Cardiac muscle cell (in vitro differentiated cells and primary cell): ENCODE data around the gene NCOR2. TPM values are rescaled to one million over a fixed set of nuclear protein-coding genes. Genes with fewer than 3 reads are reported as not detected.

Source experiments
- DNase-seq, 2 donors: peaks; one replicate each; pipeline versions ENCODE4 v3.0.0 to v3.0.0-alpha.2; 2010 to 2017; ENCODE audit warnings: low read depth in 1 of 2, low spot score in 1 of 2
- H3K27ac ChIP-seq: fragments of 200-600 bp; sonication (generic); 2 replicates; pipeline ENCODE4 v1.5.1; 2016
- H3K27me3 ChIP-seq: fragments of 200-600 bp; sonication (generic); 2 replicates; pipeline ENCODE4 v1.6.0; 2016; ENCODE audit warnings: control low read depth
- H3K36me3 ChIP-seq: fragments of 200-600 bp; sonication (generic); 2 replicates; pipeline ENCODE4 v1.5.1; 2016; ENCODE audit warnings: control low read depth
- H3K4me1 ChIP-seq: fragments of 200-600 bp; sonication (generic); 2 replicates; pipeline ENCODE4 v1.8.1; 2017; ENCODE audit warnings: low read depth, mild to moderate bottlenecking, mixed run types
- H3K4me3 ChIP-seq: fragments of 200-600 bp; sonication (generic); 2 replicates; pipeline ENCODE4 v1.5.1; 2016; ENCODE audit warnings: mild to moderate bottlenecking
- H3K9me3 ChIP-seq: fragments of 200-600 bp; sonication (generic); 2 replicates; pipeline ENCODE4 v1.5.1; 2017; ENCODE audit warnings: low read depth, mild to moderate bottlenecking, control low read depth
- CTCF ChIP-seq: IDR thresholded peaks from 2 replicates; pipeline ENCODE4 v1.5.1; 2012; ENCODE audit warnings: low read depth, mild to moderate bottlenecking, low read length
- polyA plus RNA-seq: library from polyadenylated mRNA; unstranded; fragments of >200 nt; fragmentation: Nextera tagmentation; extraction: Ambion mirVana; gene quantifications from 2 replicates; pipeline ENCODE4 v1.2.1, GENCODE V29; 2016
- total RNA-seq: library from RNA; depleted of rRNA; stranded (reverse); fragments of >200 nt; gene quantifications from 2 replicates; pipeline ENCODE4 v1.2.3, GENCODE V29; 2016

Gene NCOR2
- total and polyA plus RNA-seq, 2 experiments from 2014 or later: 98.5 to 113 TPM

GRCh38 chr12:124559182-124560017 is 8.0 kb downstream of the NCOR2 start:
- Histone ChIP-seq H3K27me3 (no peaks in the 10 kb centered on the region), H3K4me3 (no peak overlapping the region), H3K27ac (peak overlapping the region; percentile 84), H3K36me3 (no peaks in the 10 kb centered on the region), H3K9me3 (no peaks in the 10 kb centered on the region), H3K4me1 (peaks cover 48% of the 10 kb centered on the region)
- DNase-seq: no peak
- TF ChIP-seq CTCF: no peak

- peak overlapping the region; percentile 84 for H3K27ac ChIP-seq
- no peak for DNase-seq
- no peak for TF ChIP-seq CTCF
Measured at GRCh38 chr12:124558313-124558712, 9.1 kb downstream of the NCOR2 start.

GRCh38 chr12:124557518-124558223 is 9.7 kb downstream of the NCOR2 start:
- Histone ChIP-seq H3K4me1 (peaks cover 44% of the 10 kb centered on the region), H3K27ac (peak overlapping the region; percentile 84), H3K4me3 (no peak overlapping the region), H3K27me3 (no peaks in the 10 kb centered on the region), H3K9me3 (no peaks in the 10 kb centered on the region), H3K36me3 (no peaks in the 10 kb centered on the region)
- DNase-seq: peak in 1 of 2 donors; percentile 45
- no peak for TF ChIP-seq CTCF

More at GRCh38 chr12:124558313-124558712, 9.1 kb downstream of the NCOR2 start:
- Histone ChIP-seq H3K9me3 (no peaks in the 10 kb centered on the region), H3K4me3 (no peak overlapping the region), H3K36me3 (no peaks in the 10 kb centered on the region), H3K27me3 (no peaks in the 10 kb centered on the region), H3K4me1 (peaks cover 49% of the 10 kb centered on the region)

GRCh38 chr12:124556896-124557501 is 10.4 kb downstream of the NCOR2 start:
- Histone ChIP-seq H3K27ac (peak overlapping the region; percentile 84), H3K36me3 (no peaks in the 10 kb centered on the region), H3K27me3 (no peaks in the 10 kb centered on the region), H3K9me3 (no peaks in the 10 kb centered on the region), H3K4me3 (no peak overlapping the region), H3K4me1 (peaks cover 44% of the 10 kb centered on the region)
- TF ChIP-seq CTCF: no peak
- DNase-seq: no peak

- H3K4me3 ChIP-seq: no peak overlapping the region
- TF ChIP-seq CTCF: no peak
- H3K9me3 ChIP-seq: no peaks in the 10 kb centered on the region
- no peak overlapping the region for H3K27ac ChIP-seq
- H3K36me3 ChIP-seq: no peaks in the 10 kb centered on the region
- no peak for DNase-seq
- no peaks in the 10 kb centered on the region for H3K27me3 ChIP-seq
- H3K4me1 ChIP-seq: peaks cover 48% of the 10 kb centered on the region
Measured at GRCh38 chr12:124556074-124556466, 11.3 kb downstream of the NCOR2 start.
